HG03097 (cell line): Measurements from ENCODE around the gene DPH1.

Source experiments
- ATAC-seq: cut with Tn5 transposase; IDR thresholded peaks from one replicate; pipeline ENCODE4 v1.9.1; 2021; ENCODE audit not compliant: unreplicated experiment, low FRiP score

The DPH1 gene

DNA sequence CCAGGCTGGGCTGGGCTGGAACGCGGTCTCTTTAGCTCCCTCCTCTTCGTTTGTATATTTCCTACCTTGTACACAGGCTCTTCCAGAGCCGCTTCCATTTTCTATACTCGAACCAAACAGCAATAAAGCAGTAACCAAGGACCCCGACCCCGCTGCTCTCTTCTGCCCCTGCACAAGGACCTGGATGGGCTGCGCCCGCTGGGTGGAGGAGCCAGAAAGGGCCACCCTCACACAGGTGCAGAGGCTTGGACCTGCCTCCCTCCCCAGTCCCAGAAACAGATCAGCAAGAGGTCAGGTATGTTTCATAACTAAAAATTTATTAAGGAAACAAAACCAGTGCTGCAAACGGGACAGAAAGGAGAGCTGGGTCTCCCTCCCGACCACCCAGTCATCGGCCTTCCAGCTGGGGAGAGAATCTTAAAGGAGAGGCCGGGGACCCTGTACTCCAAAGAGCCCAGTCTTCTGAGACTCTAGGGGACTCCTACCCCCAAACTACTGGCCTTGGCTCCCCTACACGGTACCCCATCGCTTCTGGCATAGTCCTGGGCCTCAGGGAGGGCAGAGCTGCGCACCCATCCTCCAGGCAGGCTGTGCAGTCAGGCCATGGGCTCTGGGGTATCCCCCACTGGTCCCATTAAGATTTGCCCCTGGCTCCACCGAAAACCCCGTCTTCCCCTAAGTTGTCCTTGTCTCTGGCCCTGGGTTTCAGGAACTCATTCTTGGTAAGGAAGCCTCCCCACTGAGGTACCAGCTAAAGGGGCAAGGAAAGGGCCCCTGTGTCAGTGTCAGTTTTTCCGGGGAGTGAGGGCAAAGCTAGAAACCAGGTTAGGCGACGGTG lies 29.8 kb downstream of the DPH1 start:
- no peak for ATAC-seq

GRCh38 chr17:2060385-2060658 lies 30.4 kb downstream of the DPH1 start:
- no peak for ATAC-seq

DNA sequence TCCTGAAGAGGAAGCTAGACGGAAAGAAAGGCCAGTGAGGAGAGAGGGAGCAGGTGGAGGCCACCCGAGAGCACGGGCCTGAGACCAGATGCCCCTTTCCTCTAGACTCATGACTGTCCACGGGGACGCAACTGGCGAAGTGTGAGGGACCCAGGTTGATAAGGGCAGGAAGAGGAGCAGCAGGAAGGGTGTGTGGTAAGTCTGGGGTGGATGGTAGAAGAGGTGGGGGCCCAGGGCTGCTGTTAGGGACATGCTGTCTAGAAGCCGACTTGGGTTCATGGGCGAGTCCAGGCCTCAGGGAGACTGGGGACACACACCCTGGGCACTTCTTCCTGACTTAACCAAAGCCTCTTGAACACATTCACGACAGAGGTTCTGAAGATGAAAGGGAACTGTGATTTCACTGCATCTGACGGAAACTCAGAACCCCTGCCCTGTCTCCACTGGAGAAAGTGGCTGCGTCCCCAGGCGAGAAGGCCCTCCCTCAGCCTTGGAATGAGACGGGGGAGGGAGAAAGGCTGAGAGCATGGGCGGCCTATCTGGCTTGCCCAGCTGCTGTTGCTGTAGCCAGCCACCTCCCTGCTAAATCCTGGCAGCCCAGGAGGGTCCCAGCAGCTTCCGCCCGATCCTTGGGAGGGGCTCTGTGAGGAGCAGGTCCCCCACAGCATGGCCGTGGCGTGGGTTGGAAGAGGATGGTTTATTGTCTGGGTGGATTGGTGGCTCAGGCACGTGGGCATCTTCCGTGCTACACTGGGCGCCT lies 30.9 kb downstream of the DPH1 start:
- ATAC-seq: no peak

DNA sequence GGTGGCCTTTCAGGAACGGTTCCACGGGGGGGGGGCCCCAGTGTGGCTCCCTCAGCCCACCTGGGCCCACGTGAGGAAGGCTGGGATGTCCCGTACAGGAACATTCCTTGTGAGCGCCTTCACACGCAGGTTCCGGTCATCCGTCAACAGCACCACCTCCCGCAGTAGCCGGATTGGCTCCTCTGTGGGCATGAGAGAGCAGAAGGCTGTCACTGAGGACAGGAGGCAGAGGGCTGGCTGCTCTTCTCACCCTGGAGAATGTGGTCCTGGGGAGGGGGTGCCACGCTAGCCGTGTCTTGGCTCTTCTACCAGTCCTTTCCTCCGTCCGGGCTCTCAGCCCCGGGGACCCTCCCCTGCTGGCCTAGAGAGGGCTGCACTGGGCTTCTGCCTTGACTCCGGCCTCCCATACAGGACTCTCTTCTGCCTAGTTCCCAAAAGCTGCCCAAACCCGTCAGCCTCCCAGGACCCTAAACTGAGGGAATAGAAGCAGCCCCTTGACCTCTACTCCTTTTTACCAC lies 31.5 kb downstream of the DPH1 start:
- ATAC-seq: no peak

GRCh38 chr17:2062571-2063183 lies 32.7 kb downstream of the DPH1 start:
- no peak for ATAC-seq

DNA sequence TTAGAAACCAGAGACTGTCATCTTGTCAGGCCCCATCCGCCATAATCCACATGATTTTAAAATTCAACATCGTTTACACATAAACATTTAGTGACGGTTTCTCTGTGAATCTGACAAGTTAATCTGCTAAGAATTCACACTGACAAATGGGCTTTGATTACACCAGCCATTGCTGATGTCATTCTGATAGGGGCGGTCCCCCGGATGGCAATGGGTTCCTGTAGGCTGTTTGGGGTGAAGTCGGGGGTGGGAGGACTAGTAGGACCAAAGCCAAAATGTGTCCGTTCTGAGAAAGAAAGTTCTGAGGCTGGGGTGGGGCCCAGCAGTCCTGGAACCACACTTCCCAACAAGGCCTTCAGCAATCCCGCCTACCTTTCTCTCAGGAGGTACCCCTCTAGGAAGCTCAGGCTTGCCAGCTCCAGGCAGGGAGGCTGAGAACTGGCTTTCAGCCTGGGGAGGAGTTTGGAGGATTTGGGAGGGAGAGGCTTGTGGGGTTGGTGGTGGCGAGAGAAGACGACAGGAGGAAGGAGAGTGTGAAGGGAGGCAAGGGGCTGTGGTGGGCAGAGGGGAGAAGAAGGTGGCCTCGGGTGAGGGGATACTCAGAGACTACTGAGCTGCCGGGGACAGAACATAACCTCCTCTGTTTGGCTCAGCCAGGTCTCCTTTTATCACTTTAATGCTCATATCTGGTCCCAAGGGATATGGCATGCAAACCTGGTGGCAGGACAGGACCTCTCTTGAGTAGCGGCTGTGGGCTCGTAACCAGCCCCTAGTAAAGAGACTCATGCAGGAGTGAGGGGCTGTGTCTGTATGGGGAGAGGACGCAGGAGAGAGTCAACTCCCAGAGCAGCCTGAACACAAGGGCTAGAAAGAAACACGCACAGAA lies 33.6 kb downstream of the DPH1 start:
- no peak for ATAC-seq

DNA sequence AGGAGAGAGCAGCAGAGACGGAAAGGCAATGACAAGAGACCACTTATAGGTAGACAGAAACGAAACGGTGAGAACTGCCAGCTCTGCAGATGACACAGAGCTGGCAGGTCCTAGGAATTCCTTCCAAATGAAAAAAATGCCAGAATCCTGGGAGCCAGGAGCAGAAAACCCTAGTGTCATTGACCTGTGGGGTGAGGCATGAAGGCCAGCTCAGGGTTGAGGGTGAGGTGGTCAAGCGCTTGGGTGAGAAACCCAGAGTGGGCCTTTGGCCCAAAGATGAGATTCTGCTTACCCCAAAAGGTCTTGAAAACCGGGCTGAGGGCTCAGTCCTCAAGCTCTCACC lies 34.2 kb downstream of the DPH1 start:
- no peak for ATAC-seq

GRCh38 chr17:2064520-2064971 lies 34.6 kb downstream of the DPH1 start:
- no peak for ATAC-seq

DNA sequence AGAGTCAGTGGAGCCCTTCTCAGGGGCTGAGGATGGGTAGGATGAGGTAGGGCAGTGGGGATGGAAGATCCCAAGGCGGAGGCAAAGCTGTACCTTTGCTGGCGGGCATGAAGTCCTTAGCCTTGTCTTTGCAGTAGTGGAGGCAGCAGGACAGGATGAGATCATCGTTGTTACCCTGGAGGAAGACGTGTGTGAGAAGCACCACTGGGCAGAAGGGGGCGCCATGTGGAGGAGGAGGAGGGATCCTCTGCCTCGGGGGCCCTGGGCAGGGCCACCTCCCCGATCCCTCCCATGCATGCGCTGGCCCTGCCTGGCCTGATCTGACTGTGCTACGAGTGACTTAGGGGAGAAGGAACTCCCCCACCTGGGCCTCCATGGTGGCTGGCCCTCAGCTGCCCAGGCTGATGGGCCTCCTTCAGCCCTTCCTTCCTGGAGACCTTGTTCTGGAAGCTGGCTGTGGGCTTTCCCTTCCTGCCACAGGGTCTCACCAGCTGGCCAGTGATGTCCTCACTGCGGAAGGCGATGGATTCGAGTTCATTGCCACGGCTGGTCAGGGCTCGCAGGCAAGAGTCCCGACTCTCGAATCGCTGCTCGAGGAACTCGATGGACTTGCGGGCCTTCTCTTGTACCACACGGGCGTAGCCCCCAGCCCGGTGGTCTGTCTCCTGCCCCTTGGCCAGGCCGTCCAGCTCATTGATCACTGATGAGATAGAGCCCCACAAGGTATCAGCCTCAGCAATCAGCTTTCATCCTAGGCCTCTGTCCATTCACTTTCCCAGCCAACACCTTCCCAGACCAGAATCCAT lies 35.2 kb downstream of the DPH1 start:
- no peak for ATAC-seq

- no peak for ATAC-seq
These were observed 36.0 kb downstream of the DPH1 start for GRCh38 chr17:2065949-2066400.

DNA sequence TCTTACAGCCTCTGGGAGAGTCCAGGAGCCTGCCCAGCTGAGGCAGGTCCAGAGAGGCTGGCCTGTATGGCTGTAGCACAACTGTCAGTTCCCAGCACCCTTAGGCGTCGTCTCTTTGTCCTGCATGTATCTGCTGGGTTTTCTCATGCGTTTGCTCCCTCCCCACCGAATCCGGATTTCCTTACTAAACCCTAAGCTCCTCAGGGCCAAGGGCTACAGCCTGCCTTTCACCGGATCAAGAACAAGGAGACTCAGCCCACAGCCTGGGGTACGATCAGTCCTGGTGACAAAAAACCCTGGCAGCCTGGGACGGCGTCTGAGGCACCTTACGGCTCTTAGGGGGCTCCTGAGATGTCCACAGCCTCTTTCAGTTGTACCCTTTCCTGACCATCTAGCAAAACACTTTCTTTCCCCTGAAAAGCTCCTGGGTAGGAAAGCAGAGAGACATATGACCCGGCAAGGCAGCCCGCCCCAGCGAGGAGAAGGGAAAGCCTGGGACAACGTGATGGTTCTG lies 37.2 kb downstream of the DPH1 start:
- ATAC-seq: no peak

DNA sequence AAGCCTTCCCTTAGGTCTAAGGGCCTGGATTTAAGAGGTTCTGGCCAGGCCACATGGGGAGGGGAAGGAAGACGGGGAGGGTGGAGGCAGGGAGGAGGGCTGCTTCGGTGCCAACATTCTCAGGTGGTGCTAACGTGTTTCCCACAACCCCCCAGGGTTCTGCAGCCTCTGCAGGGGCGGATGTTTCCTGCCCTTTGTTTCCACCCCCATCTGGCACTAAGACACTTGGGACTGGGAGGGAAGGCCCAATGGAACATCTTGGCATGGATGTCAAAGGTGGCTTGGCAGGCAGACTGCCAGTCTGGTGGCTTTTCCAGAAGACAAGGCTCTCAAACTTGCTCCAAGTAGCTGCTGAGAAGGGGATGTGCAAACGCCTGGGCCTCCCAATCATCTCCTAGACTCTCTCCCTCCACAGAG lies 37.7 kb downstream of the DPH1 start:
- no peak for ATAC-seq

DNA sequence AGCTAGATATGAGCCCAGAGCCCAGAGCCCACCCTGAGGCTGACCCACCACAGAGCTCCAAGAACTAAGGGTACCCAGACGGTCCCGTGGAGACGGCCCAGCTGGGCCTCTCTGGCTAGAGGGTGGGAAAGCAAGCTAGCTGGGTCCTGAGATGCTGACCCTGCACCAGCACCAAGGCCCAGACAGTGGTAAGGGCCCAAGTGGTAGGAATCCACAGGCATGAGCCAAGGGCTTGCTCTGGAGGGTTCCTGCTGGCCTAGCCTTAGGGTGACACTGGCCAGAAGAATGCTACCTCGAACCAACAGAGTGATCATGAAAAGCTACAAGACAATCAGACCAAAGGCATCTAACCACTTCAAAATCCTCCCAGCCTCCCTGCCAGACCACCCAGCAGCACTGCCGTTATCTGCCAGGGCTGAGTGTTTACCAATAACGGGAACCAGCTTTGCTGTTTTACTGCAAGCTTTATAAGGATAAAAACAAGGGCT lies 38.1 kb downstream of the DPH1 start:
- ATAC-seq: no peak

GRCh38 chr17:2068519-2069051 lies 38.6 kb downstream of the DPH1 start:
- ATAC-seq: no peak

DNA sequence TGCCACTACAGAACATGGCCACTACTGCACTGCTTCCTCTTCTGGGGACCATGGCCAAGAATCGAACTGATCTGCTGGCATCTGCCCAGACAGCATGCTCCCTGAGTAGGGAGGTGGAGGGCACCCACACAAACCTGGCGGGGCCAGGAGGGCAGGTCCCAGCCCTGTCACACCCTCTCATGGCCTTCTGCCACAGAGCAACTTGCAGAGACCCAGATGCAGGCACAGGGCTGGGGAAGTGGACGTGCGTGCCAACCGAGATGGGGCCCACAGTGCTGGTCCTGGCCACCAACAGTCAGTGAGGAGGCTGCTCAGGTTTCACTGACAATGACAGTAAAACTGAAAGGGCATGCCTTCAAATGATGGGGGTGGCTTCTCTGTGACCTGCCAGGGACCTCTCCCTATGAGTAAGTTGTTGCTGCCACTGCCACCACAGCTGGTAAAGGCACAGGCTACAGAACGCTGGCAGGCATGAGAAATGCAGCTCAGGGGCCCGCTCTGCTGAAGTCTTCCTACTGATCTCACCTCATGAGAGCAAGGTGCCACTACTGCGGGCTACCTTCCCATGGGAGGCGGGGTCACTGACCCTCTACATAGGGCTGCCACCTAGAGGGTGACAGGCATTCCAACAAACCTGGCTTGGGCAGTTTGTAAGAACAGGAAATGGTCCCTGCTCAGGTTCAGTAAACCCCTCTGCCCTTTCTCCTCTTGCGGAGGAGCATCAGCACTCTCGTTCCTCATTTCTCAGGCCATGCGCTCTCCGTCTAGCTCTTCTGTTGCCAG lies 40.5 kb downstream of the DPH1 start:
- peak; percentile 81 for ATAC-seq

GRCh38 chr17:2071024-2071385 lies 41.1 kb downstream of the DPH1 start:
- ATAC-seq: no peak

GRCh38 chr17:2071455-2072281 lies 41.7 kb downstream of the DPH1 start:
- no peak for ATAC-seq
